Jurkat, Clone E6-1 (cell line): ENCODE data around the gene MPDU1.

Source experiments
- DNase-seq: peaks from one replicate; pipeline ENCODE4 v3.0.0-alpha.2; 2011; ENCODE audit warnings: low read depth, low spot score
- H3K4me3 ChIP-seq: 2 replicates; pipeline ENCODE4 v1.5.1; 2011; ENCODE audit warnings: mild to moderate bottlenecking, low read length, control low read depth, moderate library complexity

The MPDU1 gene

DNA sequence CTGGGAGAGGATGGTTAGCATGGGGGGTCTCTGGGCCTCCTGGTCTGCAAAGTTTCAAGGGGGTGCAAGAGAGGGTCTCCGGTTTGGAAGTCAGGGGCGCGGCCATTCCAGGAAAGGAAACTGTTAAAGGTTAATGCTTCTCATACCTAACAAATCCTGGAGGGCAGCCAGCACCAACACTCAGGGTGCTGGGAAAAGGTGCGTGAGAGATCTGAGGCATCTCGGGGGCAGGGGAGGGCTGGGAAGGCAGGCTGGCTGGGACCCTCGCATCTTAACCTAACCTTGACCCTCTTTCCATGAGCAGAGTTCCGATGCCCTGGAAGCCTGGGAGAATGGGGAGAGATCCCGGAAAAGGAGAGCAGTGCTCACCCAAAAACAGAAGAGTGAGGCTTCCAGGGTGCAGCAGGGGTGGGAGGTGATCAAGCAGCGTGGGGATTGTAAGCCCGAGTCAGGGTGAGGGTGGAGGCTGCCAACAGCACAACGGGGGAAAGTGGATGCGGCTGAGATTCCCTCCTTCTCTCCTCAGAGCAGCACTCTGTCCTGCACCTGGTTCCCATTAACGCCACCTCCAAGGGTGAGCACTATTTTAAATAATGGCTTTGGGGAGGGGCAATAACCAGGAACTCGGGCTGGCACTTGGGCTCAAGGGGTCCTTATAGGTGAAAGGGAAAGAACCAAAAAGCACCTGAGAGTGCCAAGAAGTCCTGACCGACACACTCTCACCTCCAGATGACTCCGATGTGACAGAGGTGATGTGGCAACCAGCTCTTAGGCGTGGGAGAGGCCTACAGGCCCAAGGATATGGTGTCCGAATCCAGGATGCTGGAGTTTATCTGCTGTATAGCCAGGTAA, 24.1 kb upstream of the MPDU1 start:
- no peak for DNase-seq
- no peak overlapping the region for H3K4me3 ChIP-seq

DNA sequence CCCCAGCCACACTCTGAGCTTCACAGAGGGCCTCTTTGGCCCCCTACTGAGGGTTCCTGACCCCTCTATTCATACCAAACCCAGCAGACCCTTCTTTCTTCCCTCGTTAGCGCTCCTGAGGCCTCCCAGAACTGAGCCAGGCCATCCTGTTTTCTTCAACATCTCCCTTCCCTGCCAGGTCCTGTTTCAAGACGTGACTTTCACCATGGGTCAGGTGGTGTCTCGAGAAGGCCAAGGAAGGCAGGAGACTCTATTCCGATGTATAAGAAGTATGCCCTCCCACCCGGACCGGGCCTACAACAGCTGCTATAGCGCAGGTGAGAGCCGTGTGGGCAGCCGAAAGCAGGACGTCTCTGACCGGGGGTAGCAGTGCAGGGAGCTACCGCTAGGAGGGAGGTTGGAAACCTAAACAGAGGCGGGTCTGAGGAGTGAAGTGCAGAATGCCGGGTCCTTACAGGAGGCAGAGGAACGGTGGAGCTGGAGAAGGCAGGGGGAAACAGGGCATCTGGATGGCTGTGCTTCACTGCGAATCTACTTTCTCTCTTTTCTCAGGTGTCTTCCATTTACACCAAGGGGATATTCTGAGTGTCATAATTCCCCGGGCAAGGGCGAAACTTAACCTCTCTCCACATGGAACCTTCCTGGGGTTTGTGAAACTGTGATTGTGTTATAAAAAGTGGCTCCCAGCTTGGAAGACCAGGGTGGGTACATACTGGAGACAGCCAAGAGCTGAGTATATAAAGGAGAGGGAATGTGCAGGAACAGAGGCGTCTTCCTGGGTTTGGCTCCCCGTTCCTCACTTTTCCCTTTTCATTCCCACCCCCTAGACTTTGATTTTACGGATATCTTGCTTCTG, 23.3 kb upstream of the MPDU1 start:
- DNase-seq, result peak; percentile 66
- H3K4me3 ChIP-seq, result peak overlapping the region; percentile 70

DNA sequence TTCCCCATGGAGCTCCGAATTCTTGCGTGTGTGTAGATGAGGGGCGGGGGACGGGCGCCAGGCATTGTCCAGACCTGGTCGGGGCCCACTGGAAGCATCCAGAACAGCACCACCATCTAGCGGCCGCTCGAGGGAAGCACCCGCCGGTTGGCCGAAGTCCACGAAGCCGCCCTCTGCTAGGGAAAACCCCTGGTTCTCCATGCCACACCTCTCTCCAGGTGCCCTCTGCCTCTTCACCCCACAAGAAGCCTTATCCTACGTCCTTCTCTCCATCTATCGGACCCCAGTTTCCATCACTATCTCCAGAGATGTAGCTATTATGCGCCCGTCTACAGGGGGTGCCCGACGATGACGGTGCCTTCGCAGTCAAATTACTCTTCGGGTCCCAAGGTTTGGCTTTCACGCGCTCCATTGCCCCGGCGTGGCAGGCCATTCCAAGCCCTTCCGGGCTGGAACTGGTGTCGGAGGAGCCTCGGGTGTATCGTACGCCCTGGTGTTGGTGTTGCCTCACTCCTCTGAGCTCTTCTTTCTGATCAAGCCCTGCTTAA, 22.6 kb upstream of the MPDU1 start:
- H3K4me3 ChIP-seq, result peak overlapping the region; percentile 70
- DNase-seq, result peak; percentile 56

- H3K4me3 ChIP-seq, result peak within 1 kb of the TSS; percentile 87
- DNase-seq, result peak; percentile 85
Measured at GRCh38 chr17:7561589-7562207, 22.0 kb upstream of the MPDU1 start, which contains the start of gene SENP3. SENP3 (plus strand) TSS chr17:7561919; CDS start chr17:7563077, 1,158 bp downstream.

DNA sequence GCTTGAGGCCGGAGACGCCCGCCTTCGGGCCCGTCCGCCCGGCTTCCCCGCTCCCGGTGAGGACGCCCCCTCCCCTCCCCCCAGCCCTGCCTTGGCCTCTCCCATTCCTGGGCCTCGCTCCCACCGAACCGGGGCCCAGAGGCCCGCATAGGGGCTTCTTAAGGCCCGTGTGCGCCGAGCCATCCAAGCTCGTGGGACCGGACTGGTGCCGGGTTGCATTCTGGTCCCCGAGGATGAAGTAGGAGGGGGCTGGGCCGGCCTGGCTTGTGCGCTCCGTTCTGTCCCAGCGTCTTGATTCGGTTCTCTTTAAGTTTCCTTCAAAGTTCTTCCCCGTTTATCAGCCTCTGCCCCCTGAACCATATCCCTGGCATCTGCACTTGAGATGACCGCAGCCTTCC, 21.4 kb upstream of the MPDU1 start:
- H3K4me3 ChIP-seq, result peak overlapping the region; percentile 87
- no peak for DNase-seq

- peak overlapping the region; percentile 87 for H3K4me3 ChIP-seq
- no peak for DNase-seq
Measured at GRCh38 chr17:7563115-7563869, 20.4 kb upstream of the MPDU1 start.

DNA sequence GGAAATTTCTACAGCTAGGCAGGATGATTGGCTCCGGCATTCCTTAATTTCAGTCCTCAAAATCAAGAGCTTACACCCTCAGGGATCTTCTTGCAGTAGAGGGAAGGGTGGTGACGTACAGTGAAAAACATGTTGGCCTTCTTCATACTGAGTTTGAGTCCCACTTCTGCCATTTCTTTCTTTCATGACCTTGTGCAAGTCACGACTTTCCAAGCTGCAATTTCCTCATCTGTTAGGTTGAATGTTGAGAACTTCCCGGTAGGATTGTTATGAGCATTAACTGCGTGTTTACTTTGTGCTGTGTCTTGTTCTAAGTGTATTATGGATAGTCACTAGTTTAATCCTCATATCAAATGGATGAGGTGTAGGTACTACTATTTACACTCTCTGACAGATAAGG, 14.1 kb upstream of the MPDU1 start:
- DNase-seq, result no peak

DNA sequence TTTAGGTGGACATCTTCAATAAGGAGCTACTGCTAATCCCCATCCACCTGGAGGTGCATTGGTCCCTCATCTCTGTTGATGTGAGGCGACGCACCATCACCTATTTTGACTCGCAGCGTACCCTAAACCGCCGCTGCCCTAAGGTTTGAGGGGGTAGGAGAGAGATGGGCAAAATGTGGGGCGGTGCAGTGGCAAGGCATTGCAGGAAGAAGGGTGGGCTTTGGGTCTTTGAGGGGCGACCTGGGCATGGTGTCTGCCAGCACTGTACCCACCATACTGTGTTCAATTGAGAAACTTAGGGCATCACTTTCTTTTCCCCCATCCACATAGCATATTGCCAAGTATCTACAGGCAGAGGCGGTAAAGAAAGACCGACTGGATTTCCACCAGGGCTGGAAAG, 13.3 kb upstream of the MPDU1 start:
- no peak for DNase-seq
- no peak overlapping the region for H3K4me3 ChIP-seq

More for the DNA sequence above, 14.1 kb upstream of the MPDU1 start:
- no peak overlapping the region for H3K4me3 ChIP-seq

GRCh38 chr17:7572338-7572587, 11.4 kb upstream of the MPDU1 start:
- no peak for DNase-seq
- peak overlapping the region; percentile 58 for H3K4me3 ChIP-seq

GRCh38 chr17:7572588-7573323, 10.9 kb upstream of the MPDU1 start:
- H3K4me3 ChIP-seq, result peak overlapping the region; percentile 91
- DNase-seq, result peak; percentile 99

GRCh38 chr17:7573324-7574080, 10.2 kb upstream of the MPDU1 start:
- DNase-seq, result peak; percentile 84
- H3K4me3 ChIP-seq, result peak overlapping the region; percentile 91

- no peak for DNase-seq
- H3K4me3 ChIP-seq, result peak overlapping the region; percentile 91
Measured at GRCh38 chr17:7574176-7574953, 9.3 kb upstream of the MPDU1 start.

DNA sequence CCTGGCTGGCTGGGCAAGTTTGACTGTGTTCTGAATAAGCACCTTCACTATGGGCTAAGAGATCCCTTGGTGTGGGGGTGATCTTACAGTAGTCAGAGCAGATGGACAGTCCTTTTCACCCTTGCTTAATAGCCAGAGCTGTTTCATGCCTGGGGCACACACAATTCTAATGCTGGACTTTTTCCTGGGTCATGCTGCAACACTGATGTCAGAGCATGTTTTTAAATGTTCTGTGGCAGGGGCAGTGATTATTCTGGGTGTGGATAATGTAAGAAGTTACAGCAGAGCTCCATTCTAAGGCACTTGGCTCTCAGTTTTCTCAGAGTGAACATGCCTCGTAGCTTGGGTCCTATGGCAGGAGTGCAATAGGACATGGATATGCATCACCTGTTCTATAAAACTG, 8.2 kb upstream of the MPDU1 start:
- H3K4me3 ChIP-seq, result no peak overlapping the region
- no peak for DNase-seq

- H3K4me3 ChIP-seq, result no peak overlapping the region
- DNase-seq, result no peak
Measured at GRCh38 chr17:7575959-7576358, 7.7 kb upstream of the MPDU1 start.

- no peak overlapping the region for H3K4me3 ChIP-seq
- no peak for DNase-seq
Measured at GRCh38 chr17:7576432-7576937, 7.2 kb upstream of the MPDU1 start.

DNA sequence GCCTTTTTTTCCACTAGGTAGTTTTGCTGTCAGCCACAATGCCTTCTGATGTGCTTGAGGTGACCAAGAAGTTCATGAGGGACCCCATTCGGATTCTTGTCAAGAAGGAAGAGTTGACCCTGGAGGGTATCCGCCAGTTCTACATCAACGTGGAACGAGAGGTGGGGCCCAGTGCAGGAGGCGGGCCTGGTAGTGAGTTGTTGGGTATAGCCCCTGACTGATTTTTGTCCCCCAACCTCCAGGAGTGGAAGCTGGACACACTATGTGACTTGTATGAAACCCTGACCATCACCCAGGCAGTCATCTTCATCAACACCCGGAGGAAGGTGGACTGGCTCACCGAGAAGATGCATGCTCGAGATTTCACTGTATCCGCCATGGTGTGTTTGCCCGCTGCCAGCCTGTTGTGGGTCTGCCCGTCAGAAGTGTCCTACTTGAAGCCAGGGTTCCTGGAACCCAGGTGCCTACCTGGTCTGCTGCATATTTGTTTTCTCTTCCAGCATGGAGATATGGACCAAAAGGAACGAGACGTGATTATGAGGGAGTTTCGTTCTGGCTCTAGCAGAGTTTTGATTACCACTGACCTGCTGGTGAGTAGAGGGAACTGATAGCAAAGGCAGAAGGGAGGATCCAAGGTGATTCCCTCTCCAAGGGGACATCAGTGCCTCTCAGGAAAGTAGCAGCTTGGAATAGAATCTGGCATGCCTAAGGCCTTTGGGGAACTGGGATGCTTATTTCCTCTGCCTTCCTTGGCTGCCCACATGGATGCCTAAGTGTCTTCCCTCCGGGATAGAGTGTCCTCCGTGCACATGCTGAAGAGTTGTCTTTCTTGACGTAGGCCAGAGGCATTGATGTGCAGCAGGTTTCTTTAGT, 6.1 kb upstream of the MPDU1 start:
- DNase-seq, result no peak
- H3K4me3 ChIP-seq, result no peak overlapping the region
